Activated CD4-positive, CD25-positive, alpha-beta regulatory T cell treated with anti-CD3 and anti-CD28 coated beads, Interleukin-2, amount 50 U/mL, for 24 hours (primary cell): Measurements from ENCODE around the gene PARD6B.
A peak's percentile ranks its signal among the peaks of the same experiment; 100 is the strongest.
"Not testable (repeated sequence)": the region's sequence is repeated elsewhere in the genome, so short reads cannot be mapped to it uniquely, and the experiment has no call there.

Experiments used
- ATAC-seq, 2 donors: fragments of 150-1000 bp; cut with Tn5 transposase; one replicate each; pipeline ENCODE4 v1.10.0; 2021; ENCODE audit warnings: mild to moderate bottlenecking in 1 of 2, moderate library complexity in 1 of 2

The PARD6B gene

DNA sequence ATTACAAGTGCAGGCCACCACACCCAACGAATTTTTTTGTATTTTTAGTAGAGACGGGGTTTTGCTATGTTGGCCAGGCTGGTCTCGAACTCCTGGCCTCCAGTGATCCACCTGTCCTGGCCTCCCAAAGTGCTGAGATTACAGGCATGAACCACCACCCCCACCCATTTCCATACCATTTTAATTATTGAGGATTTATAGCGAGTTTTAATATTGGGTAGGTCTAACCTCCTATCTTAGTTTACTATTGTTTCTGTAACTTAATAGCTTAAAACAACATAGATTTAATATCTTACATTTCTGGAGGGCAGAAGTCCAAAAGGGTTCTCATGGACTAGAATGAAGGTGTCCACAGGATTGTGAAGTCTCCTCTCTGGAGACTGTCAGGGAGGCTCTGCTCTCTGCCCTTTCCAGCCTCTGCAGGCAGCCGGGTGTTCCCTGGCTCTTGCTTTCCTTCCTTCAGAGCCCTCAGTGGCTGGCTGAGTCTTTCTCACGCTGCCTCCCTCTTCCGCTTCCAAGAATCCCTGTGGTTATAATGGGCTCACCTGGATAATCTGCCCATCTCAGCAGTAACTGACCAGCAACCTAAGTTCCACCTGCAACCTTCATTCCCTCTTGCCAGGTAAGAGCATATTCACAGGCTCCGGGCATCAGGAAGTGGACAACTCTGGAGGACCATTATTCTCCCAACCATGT lies 44.9 kb downstream of the PARD6B start:
- ATAC-seq: no peak

DNA sequence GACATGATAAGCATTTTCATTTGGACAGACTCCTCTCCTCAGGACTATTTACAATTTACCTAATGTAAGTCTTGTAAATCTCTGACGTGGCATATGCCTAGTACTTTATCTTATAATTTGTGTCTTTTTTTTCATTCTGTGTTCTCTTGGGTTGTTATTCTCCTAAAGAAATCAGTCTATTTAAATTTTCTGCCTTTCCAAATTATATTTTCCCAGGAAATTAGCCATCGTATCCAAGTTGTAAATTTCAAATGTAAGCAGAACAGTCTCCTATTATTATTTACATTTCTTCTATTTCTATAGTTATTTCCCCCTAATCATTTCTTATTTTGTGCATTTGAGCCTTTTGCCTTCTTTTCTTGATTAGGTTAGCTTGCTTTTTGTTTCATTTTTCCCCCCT lies 46.0 kb downstream of the PARD6B start:
- ATAC-seq: no peak

- ATAC-seq: not testable (repeated sequence)
Observed at GRCh38 chr20:50778994-50779393, 47.6 kb downstream of the PARD6B start.

- ATAC-seq: no peak
Observed at GRCh38 chr20:50783390-50783789, 52.0 kb downstream of the PARD6B start.

GRCh38 chr20:50783903-50784302 lies 52.5 kb downstream of the PARD6B start:
- no peak for ATAC-seq

- ATAC-seq: no peak
Observed at GRCh38 chr20:50784464-50784863, 53.1 kb downstream of the PARD6B start.

DNA sequence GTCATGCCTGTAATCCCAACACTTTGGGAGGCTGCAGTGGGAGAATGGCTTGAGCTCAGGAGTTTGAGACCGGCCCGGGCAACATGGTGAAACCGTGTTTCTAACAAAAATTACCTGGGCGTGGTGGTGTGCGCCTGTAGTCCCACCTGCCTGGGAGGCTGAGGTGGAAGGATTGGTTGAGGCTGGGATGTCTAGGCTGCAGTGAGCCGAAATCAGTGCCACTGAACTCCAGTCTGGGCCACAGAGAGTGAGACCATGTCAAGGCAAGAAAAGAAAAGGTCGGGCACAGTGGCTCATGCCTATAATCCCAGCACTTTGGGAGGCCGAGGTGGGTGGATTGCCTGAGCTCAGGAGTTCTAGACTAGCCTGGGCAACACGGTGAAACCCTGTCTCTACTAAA lies 55.3 kb downstream of the PARD6B start:
- ATAC-seq: no peak

- no peak for ATAC-seq
Observed at GRCh38 chr20:50787181-50787580, 55.8 kb downstream of the PARD6B start.

DNA sequence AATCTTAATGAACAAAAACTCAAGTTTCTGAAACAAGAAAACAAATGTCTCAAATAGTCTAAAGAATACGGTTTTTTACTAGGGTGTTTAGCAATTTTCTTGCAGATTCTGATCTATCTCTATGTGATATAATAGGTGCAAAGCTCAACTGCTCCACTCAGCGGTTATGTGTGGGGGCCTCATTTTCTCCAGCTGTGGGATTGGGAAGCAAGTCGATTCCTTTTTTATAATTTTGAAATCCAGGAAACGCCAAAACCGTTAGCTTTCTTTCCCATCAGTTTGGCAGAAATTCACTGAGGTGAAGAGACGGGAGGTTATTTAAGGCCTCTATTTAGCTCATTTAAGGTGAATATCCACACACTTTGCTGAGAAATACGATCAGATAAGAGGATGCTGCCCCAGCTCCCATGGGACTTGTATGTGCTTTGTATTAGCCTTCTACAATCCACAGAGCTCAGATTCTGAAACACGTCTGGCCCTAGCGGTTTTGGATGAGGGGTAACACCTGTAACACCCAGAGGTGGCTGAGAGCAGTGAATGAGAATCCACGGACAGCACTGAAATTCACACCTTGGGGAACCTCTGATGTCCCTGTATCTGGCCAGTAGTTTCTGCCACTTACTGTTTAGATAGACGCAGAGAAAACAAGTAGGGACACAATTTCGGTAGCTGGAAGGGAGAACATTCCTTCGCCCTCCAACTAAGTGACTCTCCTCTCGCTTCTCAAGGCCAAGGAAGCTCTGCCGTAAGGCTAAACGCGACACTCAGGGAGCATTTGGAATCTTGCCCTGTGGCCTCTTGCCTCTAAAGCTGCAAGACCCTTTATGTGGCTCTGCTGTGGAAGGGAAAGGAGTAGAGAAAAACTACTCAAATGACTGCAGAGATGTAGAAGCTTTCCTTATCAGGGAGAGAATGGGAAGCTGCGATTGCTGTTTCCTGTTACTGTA lies 56.9 kb downstream of the PARD6B start:
- ATAC-seq: no peak

- ATAC-seq: no peak
Observed at GRCh38 chr20:50789968-50790650, 58.7 kb downstream of the PARD6B start.

DNA sequence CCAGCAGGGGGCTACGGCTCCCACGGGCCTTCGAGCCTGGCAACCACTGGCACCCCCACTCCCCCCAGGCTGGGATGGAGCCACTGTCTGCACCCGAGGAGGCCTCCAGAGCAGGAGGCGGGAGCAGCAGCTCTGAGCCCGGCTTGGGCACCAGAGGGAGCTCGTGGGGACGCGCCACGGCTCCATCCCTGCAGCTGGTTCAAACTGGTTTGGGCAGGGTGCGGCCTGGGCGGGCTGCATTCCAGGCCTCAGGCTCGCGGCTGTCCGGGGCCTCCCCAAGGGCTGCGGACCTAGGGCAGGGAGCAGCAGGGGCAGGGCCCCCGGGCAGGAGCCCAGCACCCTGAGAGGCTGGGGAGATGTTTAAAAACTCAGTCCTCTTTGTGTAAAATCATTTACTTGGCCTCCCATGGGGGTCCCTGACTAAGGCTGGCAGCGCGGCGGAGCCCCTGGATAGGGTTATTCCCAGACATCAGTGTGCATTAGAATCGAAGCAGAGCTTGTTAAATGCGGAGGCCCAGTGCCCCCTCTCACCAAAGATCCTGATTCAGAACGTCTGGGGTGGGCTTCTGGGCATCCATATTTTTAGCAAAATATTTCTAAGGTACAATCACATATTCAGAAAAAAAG lies 59.4 kb downstream of the PARD6B start:
- ATAC-seq: peak; percentile 79 to 82

DNA sequence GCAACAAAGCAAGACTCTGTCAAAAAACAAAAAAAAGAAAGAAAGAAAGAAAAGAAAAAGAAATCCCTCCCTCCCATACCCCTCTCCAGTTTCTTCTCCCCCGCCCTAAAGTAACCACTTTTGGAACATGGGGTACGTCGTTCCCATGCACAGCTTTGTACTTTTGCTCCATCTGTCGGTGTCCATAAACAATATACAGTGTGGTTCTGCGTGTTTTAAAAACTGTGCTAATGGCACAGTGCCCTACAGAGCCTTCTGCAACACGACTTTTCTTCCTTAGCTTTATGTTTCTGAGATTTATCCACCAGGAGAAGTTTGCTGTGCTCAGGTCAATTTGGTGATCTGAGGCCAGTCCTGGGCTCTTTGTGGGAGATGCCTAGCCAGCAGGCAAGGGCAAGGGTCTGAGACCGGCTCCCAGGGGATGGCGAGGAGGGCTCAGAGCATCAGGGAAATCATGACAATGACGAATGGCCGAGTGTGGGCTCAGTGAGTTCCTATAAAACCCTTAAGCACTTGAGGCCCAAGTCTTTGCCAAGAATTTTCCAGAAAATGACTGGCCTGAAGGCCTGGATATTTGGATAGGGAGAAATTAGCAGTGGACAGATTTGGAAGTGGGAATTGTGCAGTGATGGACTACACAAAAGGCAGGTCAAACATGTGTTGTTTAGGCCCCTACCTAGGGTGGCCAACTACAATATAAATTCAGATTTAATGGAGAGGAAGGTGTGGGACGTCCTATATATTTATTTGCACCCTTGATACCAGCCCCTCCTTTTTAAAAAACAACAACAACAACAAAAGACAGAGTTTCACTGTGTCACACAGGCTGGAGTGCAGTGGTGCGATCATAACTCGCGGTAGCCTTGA lies 61.6 kb downstream of the PARD6B start:
- no peak for ATAC-seq

DNA sequence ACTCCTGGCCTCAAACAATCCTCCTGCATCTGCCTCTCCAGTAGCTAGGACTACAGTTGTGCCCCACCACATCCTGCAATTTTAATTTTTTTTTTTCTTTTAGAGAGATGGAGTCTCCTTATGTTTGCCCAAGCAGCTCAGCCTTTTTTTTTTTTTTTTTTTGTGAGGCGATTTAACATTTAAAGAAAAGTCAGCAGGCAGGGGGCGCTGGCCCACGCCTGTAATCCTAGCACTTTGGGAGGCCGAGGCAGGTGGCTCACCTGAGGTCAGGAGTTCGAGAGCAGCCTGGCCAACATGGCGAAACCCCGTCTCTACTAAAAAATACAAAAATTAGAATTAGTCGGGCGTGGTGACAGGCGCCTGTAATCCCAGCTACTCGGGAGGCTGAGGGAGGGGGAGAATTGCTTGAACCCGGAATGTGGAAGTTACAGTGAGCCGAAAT lies 62.2 kb downstream of the PARD6B start:
- not testable (repeated sequence) for ATAC-seq

- ATAC-seq: peak; percentile 3 to 6
Observed at GRCh38 chr20:50794181-50794845, 62.9 kb downstream of the PARD6B start.

GRCh38 chr20:50794846-50795634 lies 63.7 kb downstream of the PARD6B start, which contains the start of gene BCAS4:
Gene BCAS4, plus strand, starts transcription at chr20:50795061. Its CDS starts 23 bp downstream, at chr20:50795084.
- peak; percentile 80 to 88 for ATAC-seq

GRCh38 chr20:50797142-50797541 lies 65.8 kb downstream of the PARD6B start:
- no peak for ATAC-seq

DNA sequence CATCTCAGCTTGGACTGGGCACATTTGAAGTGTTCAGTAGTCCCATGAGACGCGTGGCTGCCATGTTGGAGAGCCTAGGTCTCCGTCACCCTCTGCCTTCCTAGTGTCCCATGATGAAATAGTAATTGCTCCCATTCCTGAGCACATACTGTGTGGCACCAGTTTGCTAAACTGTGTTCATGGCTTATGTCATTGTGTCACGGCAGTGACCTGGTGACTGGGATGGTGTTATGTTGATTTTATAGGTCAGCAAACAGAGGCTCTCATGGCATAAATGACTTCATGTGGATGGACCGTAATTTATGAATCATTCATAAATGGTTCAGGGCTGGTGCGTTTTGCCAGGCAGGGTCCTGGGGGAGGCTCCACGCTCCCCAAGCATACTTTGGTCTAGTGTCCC lies 67.3 kb downstream of the PARD6B start:
- ATAC-seq: no peak

- no peak for ATAC-seq
Observed at GRCh38 chr20:50799176-50799889, 68.0 kb downstream of the PARD6B start.

DNA sequence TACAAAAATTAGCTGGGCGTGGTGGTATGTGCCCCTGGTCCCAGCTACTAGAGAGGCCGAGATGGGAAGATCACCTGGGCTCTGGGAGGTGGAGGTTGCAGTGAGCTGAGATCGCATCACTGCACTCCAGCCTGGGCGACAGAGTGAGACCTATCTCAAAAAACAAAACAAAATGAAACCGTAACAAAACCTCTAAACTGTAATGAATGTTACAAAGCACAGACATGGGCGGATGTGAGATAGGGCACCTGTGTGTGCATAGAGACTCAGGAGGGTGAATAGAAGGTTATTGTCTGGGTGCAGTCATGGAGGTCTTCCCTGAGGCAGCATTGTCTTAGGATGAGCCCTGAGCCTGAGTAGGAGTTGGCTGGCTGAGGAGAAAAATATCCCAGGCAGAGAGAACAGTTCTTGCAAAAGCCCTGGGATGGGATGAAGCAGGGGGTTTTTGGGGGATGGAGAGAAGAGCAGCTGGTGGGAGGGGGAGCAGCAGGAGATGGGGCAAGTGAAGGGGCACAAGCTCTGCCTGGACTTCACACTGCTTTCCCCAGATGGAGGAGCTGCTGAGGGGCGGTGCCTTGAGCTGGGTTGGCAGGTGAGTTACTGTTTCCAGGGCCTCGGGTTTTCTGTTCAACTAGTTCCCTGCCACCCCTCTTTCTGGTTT lies 68.6 kb downstream of the PARD6B start:
- ATAC-seq: no peak
